Measurements from ENCODE around the gene ADAMTS9. TPM values are rescaled to one million over a fixed set of nuclear protein-coding genes. Genes with fewer than 3 reads are reported as not detected.
A peak's percentile ranks its signal among the peaks of the same experiment; 100 is the strongest.

ADAMTS9 gene
- total RNA-seq, 1 donor = 0.54 TPM

- no peak for DNase-seq (ENCODE audit: low read depth)
These were observed 19.0 kb downstream of the ADAMTS9 start for GRCh38 chr3:64668582-64669510.

GRCh38 chr3:64667887-64668581 is 19.8 kb downstream of the ADAMTS9 start:
- H3K4me3 ChIP-seq (ENCODE audit: low read depth, low read length) = no peak overlapping the region
- no peak for TF ChIP-seq CTCF (IDR thresholded peaks at IDR 0.05; ENCODE audit: insufficient read depth, low read length)
- no peak for DNase-seq (ENCODE audit: low read depth)

More at GRCh38 chr3:64668582-64669510, 19.0 kb downstream of the ADAMTS9 start:
- TF ChIP-seq CTCF (IDR thresholded peaks at IDR 0.05; ENCODE audit: insufficient read depth, low read length) = no peak
- no peak overlapping the region for H3K4me3 ChIP-seq (ENCODE audit: low read depth, low read length)

- TF ChIP-seq CTCF (IDR thresholded peaks at IDR 0.05; ENCODE audit: insufficient read depth, low read length) = no peak
- DNase-seq (ENCODE audit: low read depth) = peak; percentile 13
- H3K4me3 ChIP-seq (ENCODE audit: low read depth, low read length) = no peak overlapping the region
These were observed 20.7 kb downstream of the ADAMTS9 start for GRCh38 chr3:64667138-64667537.

- TF ChIP-seq CTCF (IDR thresholded peaks at IDR 0.05; ENCODE audit: insufficient read depth, low read length) = no peak
- no peak for DNase-seq (ENCODE audit: low read depth)
- H3K4me3 ChIP-seq (ENCODE audit: low read depth, low read length) = no peak overlapping the region
These were observed 21.6 kb downstream of the ADAMTS9 start for GRCh38 chr3:64666171-64666588.

- H3K4me3 ChIP-seq (ENCODE audit: low read depth, low read length) = no peak overlapping the region
- TF ChIP-seq CTCF (IDR thresholded peaks at IDR 0.05; ENCODE audit: insufficient read depth, low read length) = no peak
- no peak for DNase-seq (ENCODE audit: low read depth)
These were observed 23.4 kb downstream of the ADAMTS9 start for GRCh38 chr3:64664397-64664796.

GRCh38 chr3:64659617-64659978 is 28.2 kb downstream of the ADAMTS9 start:
- no peak for DNase-seq (ENCODE audit: low read depth)
- TF ChIP-seq CTCF (IDR thresholded peaks at IDR 0.05; ENCODE audit: insufficient read depth, low read length) = no peak
- no peak overlapping the region for H3K4me3 ChIP-seq (ENCODE audit: low read depth, low read length)
